BJ (cell line): ENCODE data around the gene CLDN17. TPM values are rescaled to one million over a fixed set of nuclear protein-coding genes. Genes with fewer than 3 reads are reported as not detected.

Experiments
- CTCF ChIA-PET: fragments of 350-600 bp; formaldehyde crosslinking; extraction: SDS; loops from one replicate; lab custom pipeline; 2021; ENCODE audit warnings: antibody characterized with exemption, inconsistent platforms; lab: Yijun Ruan, JAX
- POLR2A ChIA-PET: fragments of 300-600 bp; sonication (Branson Sonifier 250); formaldehyde crosslinking; extraction: SDS; loops from one replicate; lab custom pipeline; 2021; ENCODE audit warnings: antibody characterized with exemption; lab: Charles Lee
- DNase-seq: peaks from one replicate; pipeline ENCODE4 v3.0.0-alpha.2; 2011; ENCODE audit warnings: low read depth
- H3K27me3 ChIP-seq: 2 replicates; pipeline ENCODE4 v1.6.0; 2011; ENCODE audit warnings: low read length; ENCODE audit not compliant: control insufficient read depth, insufficient read depth
- H3K36me3 ChIP-seq: 2 replicates; pipeline ENCODE4 v1.5.1; 2011; ENCODE audit warnings: low read length; ENCODE audit not compliant: control insufficient read depth, insufficient read depth
- H3K4me3 ChIP-seq: 2 replicates; pipeline ENCODE4 v1.5.1; 2011; ENCODE audit warnings: low read depth, mild to moderate bottlenecking, control low read depth, low read length
- CTCF ChIP-seq: IDR thresholded peaks from 2 replicates; pipeline ENCODE4 v1.5.1; 2011; ENCODE audit warnings: low read depth, mild to moderate bottlenecking, control low read depth, inconsistent platforms, low read length, moderate library complexity; ENCODE audit not compliant: insufficient read depth
- polyA plus RNA-seq: library from polyadenylated mRNA; depleted of rRNA; stranded (reverse); fragments of >200 nt; gene quantifications from 2 replicates; pipeline ENCODE4 v1.2.3, GENCODE V29; 2011

CLDN17 gene
- polyA plus RNA-seq, 1 experiment, result not detected

DNA sequence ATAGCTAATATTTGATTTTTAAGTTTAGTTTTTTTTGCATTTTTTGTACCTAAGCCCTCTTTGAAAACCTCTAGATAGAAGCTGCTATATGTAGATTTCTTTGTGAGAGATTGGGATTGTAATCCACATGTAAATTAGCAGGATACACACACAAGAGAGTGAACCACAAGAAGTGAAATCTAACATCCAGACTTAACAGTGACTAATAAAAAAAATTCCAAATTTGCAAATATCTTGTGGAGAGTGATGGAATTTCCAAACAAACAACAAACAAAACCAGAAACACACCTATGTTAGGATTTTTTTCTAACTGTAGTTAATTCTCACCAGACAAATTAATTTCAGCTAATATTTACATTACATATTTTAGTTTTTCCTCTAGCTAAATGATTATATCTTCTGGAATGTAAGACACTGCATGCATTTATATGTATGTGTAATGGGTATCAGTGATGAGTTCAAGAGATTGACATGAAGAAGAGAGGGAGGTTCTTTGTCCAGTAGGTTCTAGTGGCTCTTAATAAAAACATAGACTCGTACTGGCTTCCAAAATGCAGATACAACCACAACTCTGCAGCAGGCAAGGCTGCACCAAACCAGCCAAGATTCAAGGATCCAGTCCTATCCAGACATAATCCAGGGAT lies 12.8 kb downstream of the CLDN17 start:
- no peak for TF ChIP-seq CTCF
- POLR2A ChIA-PET, result no interaction called here
- no peaks in the 10 kb centered on the region for H3K27me3 ChIP-seq
- DNase-seq, result no peak
- CTCF ChIA-PET, result interaction anchor here (0.6 kb wide), 1 partner anchor 146 kb away, joined by 3 read pairs; no protein-coding TSS in a partner anchor
- H3K4me3 ChIP-seq, result no peak overlapping the region
- H3K36me3 ChIP-seq, result no peaks in the 10 kb centered on the region

GRCh38 chr21:30152792-30153191 lies 13.8 kb downstream of the CLDN17 start:
- Histone ChIP-seq H3K27me3 (no peaks in the 10 kb centered on the region), H3K4me3 (no peak overlapping the region), H3K36me3 (no peaks in the 10 kb centered on the region)
- no peak for TF ChIP-seq CTCF
- CTCF ChIA-PET, result no interaction called here
- POLR2A ChIA-PET, result no interaction called here
- no peak for DNase-seq

- Histone ChIP-seq H3K36me3 (no peaks in the 10 kb centered on the region), H3K27me3 (no peaks in the 10 kb centered on the region), H3K4me3 (no peak overlapping the region)
- no peak for DNase-seq
- ChIA-PET POLR2A (no interaction called here), CTCF (no interaction called here)
- TF ChIP-seq CTCF, result no peak
These were observed 17.7 kb downstream of the CLDN17 start for GRCh38 chr21:30148906-30149305.

DNA sequence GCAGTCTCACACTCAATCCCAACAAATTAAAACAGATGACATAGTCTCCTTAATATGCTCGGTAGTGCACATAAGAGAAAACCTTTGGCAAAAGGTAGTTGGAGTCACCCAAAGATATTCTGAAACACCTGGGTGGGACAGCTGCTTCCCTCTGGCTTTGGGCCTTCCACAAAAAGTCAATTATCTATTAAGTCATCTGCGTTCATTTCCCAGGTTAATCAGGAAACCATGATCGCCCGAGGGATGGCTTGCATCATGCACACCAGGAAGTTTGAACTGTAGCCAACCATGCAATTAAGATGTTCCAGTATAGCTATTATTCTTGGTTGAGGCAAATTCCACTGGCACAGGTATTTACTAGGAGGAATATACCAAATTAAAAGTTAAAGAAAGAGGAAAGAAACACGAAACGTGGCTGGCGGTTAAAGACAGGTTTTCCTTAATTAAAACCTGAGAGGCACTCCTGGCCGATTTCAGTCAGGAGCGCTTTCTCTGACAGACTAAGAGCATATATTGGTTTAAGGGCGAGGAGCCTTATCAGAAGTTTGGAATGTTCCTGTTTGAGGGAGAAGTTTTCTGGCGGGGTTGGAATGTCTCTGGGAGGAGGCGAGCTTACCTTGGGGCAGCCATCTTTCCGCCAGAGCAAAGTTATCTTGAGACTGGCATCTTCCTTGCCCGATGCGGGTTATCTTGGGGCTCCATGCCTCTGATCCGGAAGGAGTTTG lies 19.9 kb downstream of the CLDN17 start:
- POLR2A ChIA-PET, result no interaction called here
- Histone ChIP-seq H3K36me3 (no peaks in the 10 kb centered on the region), H3K27me3 (no peaks in the 10 kb centered on the region), H3K4me3 (no peak overlapping the region)
- no peak for TF ChIP-seq CTCF
- no peak for DNase-seq
- CTCF ChIA-PET, result no interaction called here

- ChIA-PET CTCF (no interaction called here), POLR2A (no interaction called here)
- Histone ChIP-seq H3K4me3 (no peak overlapping the region), H3K27me3 (no peaks in the 10 kb centered on the region), H3K36me3 (no peaks in the 10 kb centered on the region)
- no peak for TF ChIP-seq CTCF
- DNase-seq, result no peak
These were observed 28.1 kb downstream of the CLDN17 start for GRCh38 chr21:30138483-30138882.
